Measurements from ENCODE around the gene KCNJ1. TPM values are rescaled to one million over a fixed set of nuclear protein-coding genes. Genes with fewer than 3 reads are reported as not detected.
A peak's percentile ranks its signal among the peaks of the same experiment; 100 is the strongest.

Gene KCNJ1
- total RNA-seq, 1 donor from 2014 or later = 0.41 TPM

- Histone ChIP-seq H3F3A (ENCODE audit: low read depth) (peaks cover 2% of the 10 kb centered on the region), H4K20me1 (ENCODE audit: low read depth) (no peaks in the 10 kb centered on the region), H3K27ac (no peak overlapping the region), H3K36me3 (no peaks in the 10 kb centered on the region), H3K9me3 (ENCODE audit: low read depth) (no peaks in the 10 kb centered on the region), H3K79me2 (ENCODE audit: low read depth) (no peaks in the 10 kb centered on the region), H3K9ac (no peak overlapping the region), H3K4me1 (peaks cover 17% of the 10 kb centered on the region), H3K27me3 (peaks cover 15% of the 10 kb centered on the region), H3K4me3 (no peak overlapping the region), H3K4me2 (no peak overlapping the region), H2AFZ (replicated peaks) (no peak overlapping the region)
- DNase-seq (ENCODE audit: low spot score) = no peak
- H3K9me3 Mint-ChIP-seq = no peaks in the 10 kb centered on the region
- H3K27me3 Mint-ChIP-seq (ENCODE audit: insufficient read depth, low read depth) = peaks cover 8% of the 10 kb centered on the region
- TF ChIP-seq CTCF (IDR thresholded peaks at IDR 0.05) = no peak
- TF ChIP-seq EZH2 (IDR thresholded peaks at IDR 0.05) = no peak
- TF ChIP-seq EZH2phosphoT487 (IDR thresholded peaks at IDR 0.05) = no peak
- peaks cover 70% of the 10 kb centered on the region for H3K4me1 Mint-ChIP-seq
- H3K27ac Mint-ChIP-seq = peak overlapping the region; percentile 30
- H3K36me3 Mint-ChIP-seq = no peaks in the 10 kb centered on the region
- no peak overlapping the region for H3K4me3 Mint-ChIP-seq
Measured at GRCh38 chr11:128876133-128876650, 9.1 kb upstream of the KCNJ1 start.

- peaks cover 15% of the 10 kb centered on the region for H3K27me3 ChIP-seq
- H3K4me3 ChIP-seq = no peak overlapping the region
- Mint-ChIP-seq H3K9me3 (peaks cover under 1% of the 10 kb centered on the region), H3K27ac (peak overlapping the region; percentile 50), H3K27me3 (ENCODE audit: insufficient read depth, low read depth) (peaks cover 13% of the 10 kb centered on the region), H3K4me3 (no peak overlapping the region), H3K4me1 (peaks cover 70% of the 10 kb centered on the region), H3K36me3 (no peaks in the 10 kb centered on the region)
- H3K36me3 ChIP-seq = no peaks in the 10 kb centered on the region
- H3K9ac ChIP-seq = no peak overlapping the region
- H3F3A ChIP-seq (ENCODE audit: low read depth) = peaks cover 6% of the 10 kb centered on the region
- peaks cover 14% of the 10 kb centered on the region for H3K4me1 ChIP-seq
- TF ChIP-seq EZH2 (IDR thresholded peaks at IDR 0.05) (no peak), EZH2phosphoT487 (IDR thresholded peaks at IDR 0.05) (no peak), CTCF (IDR thresholded peaks at IDR 0.05) (no peak)
- no peak overlapping the region for H3K27ac ChIP-seq
- H3K9me3 ChIP-seq (ENCODE audit: low read depth) = no peaks in the 10 kb centered on the region
- H2AFZ ChIP-seq (replicated peaks) = no peak overlapping the region
- no peak for DNase-seq (ENCODE audit: low spot score)
- no peaks in the 10 kb centered on the region for H3K79me2 ChIP-seq (ENCODE audit: low read depth)
- H4K20me1 ChIP-seq (ENCODE audit: low read depth) = no peaks in the 10 kb centered on the region
- H3K4me2 ChIP-seq = no peak overlapping the region
Measured at GRCh38 chr11:128874427-128874826, 7.3 kb upstream of the KCNJ1 start.

- H3K27me3 ChIP-seq = peaks cover 15% of the 10 kb centered on the region
- no peaks in the 10 kb centered on the region for H3K36me3 Mint-ChIP-seq
- peaks cover 14% of the 10 kb centered on the region for H3K4me1 ChIP-seq
- H3K36me3 ChIP-seq = no peaks in the 10 kb centered on the region
- no peaks in the 10 kb centered on the region for H3K9me3 ChIP-seq (ENCODE audit: low read depth)
- no peaks in the 10 kb centered on the region for H3K79me2 ChIP-seq (ENCODE audit: low read depth)
- no peak overlapping the region for H3K4me3 Mint-ChIP-seq
- no peak overlapping the region for H2AFZ ChIP-seq (replicated peaks)
- peaks cover 16% of the 10 kb centered on the region for H3K27me3 Mint-ChIP-seq (ENCODE audit: insufficient read depth, low read depth)
- H3K4me1 Mint-ChIP-seq = peaks cover 59% of the 10 kb centered on the region
- no peaks in the 10 kb centered on the region for H4K20me1 ChIP-seq (ENCODE audit: low read depth)
- no peak overlapping the region for H3K27ac ChIP-seq
- H3K9me3 Mint-ChIP-seq = peaks cover 3% of the 10 kb centered on the region
- TF ChIP-seq EZH2 (IDR thresholded peaks at IDR 0.05) (no peak), CTCF (IDR thresholded peaks at IDR 0.05) (no peak), EZH2phosphoT487 (IDR thresholded peaks at IDR 0.05) (no peak)
- H3K4me2 ChIP-seq = no peak overlapping the region
- H3K27ac Mint-ChIP-seq = no peak overlapping the region
- H3K9ac ChIP-seq = no peak overlapping the region
- DNase-seq (ENCODE audit: low spot score) = no peak
- H3F3A ChIP-seq (ENCODE audit: low read depth) = peaks cover 16% of the 10 kb centered on the region
- no peak overlapping the region for H3K4me3 ChIP-seq
Measured at GRCh38 chr11:128872594-128872993, 5.5 kb upstream of the KCNJ1 start.

Data from neural progenitor cell (in vitro differentiated cells).